DND-41 (cell line): ENCODE measurements around the gene STON1.

ENCODE experiments used
- EZH2 ChIP-seq: IDR thresholded peaks from 3 replicates; pipeline ENCODE4 v1.6.1; 2012; ENCODE audit warnings: borderline replicate concordance, low read depth, mild to moderate bottlenecking, moderate library complexity, low read length, inconsistent platforms; ENCODE audit not compliant: severe bottlenecking
- TF ChIP-seq, protein P1 (sequence below): IDR thresholded peaks from 2 replicates; pipeline ENCODE4 v1.5.1; 2012; ENCODE audit warnings: borderline replicate concordance, low read length, moderate library complexity, mild to moderate bottlenecking; ENCODE audit not compliant: poor library complexity, severe bottlenecking; ENCODE audit errors: extremely low read depth

DNA sequence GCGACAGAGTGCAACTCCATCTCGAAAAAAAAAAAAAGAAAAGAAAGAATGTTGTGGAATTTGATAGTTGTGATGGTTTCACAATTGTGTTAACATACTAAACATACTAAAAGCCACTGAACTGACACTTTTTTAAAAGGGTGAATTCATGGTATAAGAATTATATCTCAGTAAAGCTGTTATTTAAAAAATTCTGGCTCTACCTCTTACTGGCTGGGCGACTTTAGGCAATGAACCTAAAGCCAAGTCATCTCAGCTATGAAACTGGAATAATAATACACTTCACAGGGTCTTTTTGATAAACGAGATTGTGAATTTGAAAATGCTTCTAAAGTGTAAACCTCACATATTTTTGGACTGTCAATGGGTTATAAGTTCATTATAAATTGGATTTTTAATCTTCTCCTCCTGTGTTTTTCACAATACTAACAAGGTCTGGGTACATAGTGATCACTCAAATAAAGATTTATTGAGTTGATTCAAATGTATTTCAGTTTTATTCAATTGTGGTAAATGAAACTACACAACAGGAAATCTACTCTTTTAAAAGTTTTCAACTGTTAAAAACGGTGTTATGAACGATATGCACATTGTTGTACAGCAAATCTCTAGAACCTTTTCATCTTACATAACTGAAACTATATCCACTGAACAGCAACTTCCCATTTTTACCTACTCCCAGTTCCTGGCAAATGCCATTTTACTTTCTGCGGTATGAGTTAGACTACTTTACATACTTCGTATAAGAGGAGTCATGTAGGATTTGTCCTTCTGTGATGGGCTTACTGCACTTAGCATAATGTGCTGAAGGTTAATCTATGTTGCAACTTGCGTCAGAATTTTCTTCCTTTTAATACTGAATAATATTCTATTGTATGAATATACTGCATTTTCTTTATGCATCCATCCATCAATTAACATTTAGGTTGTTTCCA is 44.7 kb downstream of the STON1 start:
- TF ChIP-seq, protein P1, sequence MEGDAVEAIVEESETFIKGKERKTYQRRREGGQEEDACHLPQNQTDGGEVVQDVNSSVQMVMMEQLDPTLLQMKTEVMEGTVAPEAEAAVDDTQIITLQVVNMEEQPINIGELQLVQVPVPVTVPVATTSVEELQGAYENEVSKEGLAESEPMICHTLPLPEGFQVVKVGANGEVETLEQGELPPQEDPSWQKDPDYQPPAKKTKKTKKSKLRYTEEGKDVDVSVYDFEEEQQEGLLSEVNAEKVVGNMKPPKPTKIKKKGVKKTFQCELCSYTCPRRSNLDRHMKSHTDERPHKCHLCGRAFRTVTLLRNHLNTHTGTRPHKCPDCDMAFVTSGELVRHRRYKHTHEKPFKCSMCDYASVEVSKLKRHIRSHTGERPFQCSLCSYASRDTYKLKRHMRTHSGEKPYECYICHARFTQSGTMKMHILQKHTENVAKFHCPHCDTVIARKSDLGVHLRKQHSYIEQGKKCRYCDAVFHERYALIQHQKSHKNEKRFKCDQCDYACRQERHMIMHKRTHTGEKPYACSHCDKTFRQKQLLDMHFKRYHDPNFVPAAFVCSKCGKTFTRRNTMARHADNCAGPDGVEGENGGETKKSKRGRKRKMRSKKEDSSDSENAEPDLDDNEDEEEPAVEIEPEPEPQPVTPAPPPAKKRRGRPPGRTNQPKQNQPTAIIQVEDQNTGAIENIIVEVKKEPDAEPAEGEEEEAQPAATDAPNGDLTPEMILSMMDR = no peak
- TF ChIP-seq EZH2 = no peak
